Gastroesophageal sphincter (tissue), 3 donors: ENCODE measurements around the gene HIKESHI.

Experiments used
- CTCF ChIP-seq, 4 experiments: fragments of 200-600 bp in 2 of 4; fragments of 450-650 bp in 2 of 4; sonication (generic) in 1 of 4; IDR thresholded peaks; one replicate each; pipeline ENCODE4 v1.5.1; 2017 to 2019; ENCODE audit warnings: antibody characterized with exemption in 4 of 4, mild to moderate bottlenecking in 2 of 4, moderate library complexity in 2 of 4
- POLR2A ChIP-seq, 2 donors: fragments of 450-650 bp; IDR thresholded peaks; one replicate each; pipeline ENCODE4 v1.6.1; 2017; ENCODE audit warnings: antibody characterized with exemption in 2 of 2, mild to moderate bottlenecking in 2 of 2, moderate library complexity in 1 of 2
- POLR2AphosphoS5 ChIP-seq: sonication (generic); formaldehyde crosslinking; IDR thresholded peaks from one replicate; pipeline ENCODE4 v1.6.1; 2017; ENCODE audit warnings: antibody characterized with exemption

GRCh38 chr11:86274999-86275398, 27.0 kb upstream of the HIKESHI start:
- TF ChIP-seq CTCF (IDR thresholded peaks at IDR 0.05) (no peak), POLR2AphosphoS5 (no peak), POLR2A (IDR thresholded peaks at IDR 0.05) (no peak)
